GM06990 (cell line): ENCODE results near the gene SENP1.

ENCODE experiments used
- DNase-seq: peaks from one replicate; pipeline ENCODE4 v3.0.0-alpha.2; 2011; ENCODE audit not compliant: insufficient read length; ENCODE audit errors: extremely low read depth
- H3K27me3 ChIP-seq: replicated peaks from 2 replicates; pipeline ENCODE4 v1.6.0; 2011; ENCODE audit warnings: low read length; ENCODE audit not compliant: control insufficient read depth, insufficient read depth
- H3K36me3 ChIP-seq: 2 replicates; pipeline ENCODE4 v1.5.1; 2011; ENCODE audit warnings: low read length; ENCODE audit not compliant: control insufficient read depth, insufficient read depth
- H3K4me3 ChIP-seq: replicated peaks from 2 replicates; pipeline ENCODE4 v1.5.1; 2011; ENCODE audit warnings: low read depth, mild to moderate bottlenecking, control low read depth, low read length
- TF ChIP-seq, protein P1 (sequence below): IDR thresholded peaks from 2 replicates; pipeline ENCODE4 v1.5.1; 2011; ENCODE audit warnings: low read length, control low read depth, mild to moderate bottlenecking, inconsistent platforms; ENCODE audit not compliant: insufficient read depth, poor library complexity, severe bottlenecking

Gene SENP1

DNA sequence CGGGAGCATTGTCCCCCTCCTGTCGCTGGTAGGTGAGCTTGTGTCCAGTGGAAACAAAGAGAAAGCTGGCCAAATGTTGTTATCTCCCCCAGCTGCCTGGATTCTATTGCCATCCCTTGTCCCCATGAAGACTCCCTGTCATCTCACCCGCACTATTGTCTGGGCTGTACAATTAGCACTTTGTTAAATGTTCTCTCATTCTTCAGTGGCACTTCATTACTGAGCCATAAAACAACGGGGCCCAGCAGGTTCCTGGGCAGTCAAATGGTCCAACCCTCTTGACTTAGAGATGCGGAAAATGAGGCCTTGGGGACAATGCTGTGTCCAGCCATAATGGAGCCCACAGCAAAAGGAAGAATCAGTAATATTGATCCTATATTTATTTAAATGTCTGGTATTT, 88.4 kb downstream of the SENP1 start:
- Histone ChIP-seq H3K27me3 (peaks cover 1% of the 10 kb centered on the region), H3K36me3 (no peaks in the 10 kb centered on the region), H3K4me3 (no peak overlapping the region)
- TF ChIP-seq, protein P1, sequence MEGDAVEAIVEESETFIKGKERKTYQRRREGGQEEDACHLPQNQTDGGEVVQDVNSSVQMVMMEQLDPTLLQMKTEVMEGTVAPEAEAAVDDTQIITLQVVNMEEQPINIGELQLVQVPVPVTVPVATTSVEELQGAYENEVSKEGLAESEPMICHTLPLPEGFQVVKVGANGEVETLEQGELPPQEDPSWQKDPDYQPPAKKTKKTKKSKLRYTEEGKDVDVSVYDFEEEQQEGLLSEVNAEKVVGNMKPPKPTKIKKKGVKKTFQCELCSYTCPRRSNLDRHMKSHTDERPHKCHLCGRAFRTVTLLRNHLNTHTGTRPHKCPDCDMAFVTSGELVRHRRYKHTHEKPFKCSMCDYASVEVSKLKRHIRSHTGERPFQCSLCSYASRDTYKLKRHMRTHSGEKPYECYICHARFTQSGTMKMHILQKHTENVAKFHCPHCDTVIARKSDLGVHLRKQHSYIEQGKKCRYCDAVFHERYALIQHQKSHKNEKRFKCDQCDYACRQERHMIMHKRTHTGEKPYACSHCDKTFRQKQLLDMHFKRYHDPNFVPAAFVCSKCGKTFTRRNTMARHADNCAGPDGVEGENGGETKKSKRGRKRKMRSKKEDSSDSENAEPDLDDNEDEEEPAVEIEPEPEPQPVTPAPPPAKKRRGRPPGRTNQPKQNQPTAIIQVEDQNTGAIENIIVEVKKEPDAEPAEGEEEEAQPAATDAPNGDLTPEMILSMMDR: no peak
- DNase-seq: no peak

DNA sequence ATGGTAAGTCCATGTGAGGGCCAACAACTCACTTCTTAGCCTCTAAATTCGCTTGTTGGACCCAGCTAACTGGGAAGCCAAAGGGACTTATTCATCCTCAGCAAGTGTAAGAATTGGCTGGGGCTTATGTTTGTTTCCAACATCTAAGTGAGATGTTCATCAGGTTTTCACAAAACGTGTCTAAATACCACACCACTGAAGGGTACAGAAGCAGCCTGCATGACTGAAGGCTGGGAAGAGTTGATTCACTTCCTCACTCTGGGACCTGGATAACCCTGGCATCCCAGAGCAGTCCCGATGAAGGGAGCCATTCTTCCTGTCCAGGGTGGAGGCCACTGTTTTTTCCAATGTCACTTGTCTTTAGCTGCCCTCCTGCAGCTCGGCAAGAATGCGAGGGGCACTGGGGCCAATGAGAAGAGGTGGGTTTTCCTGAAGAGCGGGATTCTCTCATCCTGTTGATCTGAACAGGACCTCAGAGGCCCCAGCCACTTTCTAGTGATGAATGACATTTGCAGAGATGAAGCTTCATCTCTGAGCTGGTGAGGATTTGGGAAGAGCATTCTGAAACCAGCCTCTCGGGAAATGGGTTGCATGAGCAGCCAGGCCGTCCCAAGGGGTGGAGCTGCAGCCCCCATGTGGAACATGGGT, 89.4 kb downstream of the SENP1 start:
- no peaks in the 10 kb centered on the region for H3K36me3 ChIP-seq
- no peak for DNase-seq
- peaks cover 1% of the 10 kb centered on the region for H3K27me3 ChIP-seq
- no peak overlapping the region for H3K4me3 ChIP-seq
- TF ChIP-seq, protein P1: no peak

DNA sequence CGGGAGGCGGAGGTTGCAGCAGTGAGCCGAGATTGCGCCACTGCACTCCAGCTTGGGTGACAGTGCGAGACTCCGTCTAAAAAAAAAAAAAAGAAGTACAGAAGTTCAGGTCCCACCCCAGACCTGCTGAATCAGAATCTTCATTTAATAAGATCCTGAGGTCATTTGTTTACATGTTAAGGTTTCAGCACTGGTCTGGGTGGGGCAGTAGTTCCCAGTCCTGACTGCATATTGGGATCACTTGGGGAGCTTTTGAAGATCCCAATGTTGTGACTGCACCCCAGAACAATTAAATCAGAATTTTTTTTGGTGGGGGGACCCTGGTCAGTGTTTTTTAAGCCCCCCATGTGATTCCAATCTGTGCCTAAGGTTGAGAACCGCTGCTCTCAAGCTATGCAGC, 89.9 kb downstream of the SENP1 start:
- H3K36me3 ChIP-seq: no peaks in the 10 kb centered on the region
- H3K27me3 ChIP-seq: peaks cover 1% of the 10 kb centered on the region
- DNase-seq: no peak
- TF ChIP-seq, protein P1: no peak
- H3K4me3 ChIP-seq: no peak overlapping the region

DNA sequence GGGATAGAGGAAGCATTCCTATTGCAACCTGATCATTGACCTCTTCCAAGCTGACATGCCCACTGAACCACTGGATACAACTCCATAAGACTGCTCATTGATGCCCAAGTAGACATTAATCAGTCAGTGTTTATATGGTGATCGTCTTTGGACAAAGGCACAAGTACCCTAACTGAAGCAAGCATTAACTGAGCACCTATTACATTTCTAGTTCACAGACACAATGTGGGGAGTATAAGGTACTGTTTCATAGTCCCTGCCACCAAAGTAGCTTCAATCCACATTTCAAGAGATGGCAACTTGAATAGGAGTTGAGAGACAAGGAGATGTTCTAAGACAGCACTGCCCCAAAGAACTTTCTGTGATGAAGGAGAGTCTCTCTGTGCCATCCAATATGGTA, 90.8 kb downstream of the SENP1 start:
- H3K27me3 ChIP-seq: peaks cover 1% of the 10 kb centered on the region
- TF ChIP-seq, protein P1: no peak
- H3K36me3 ChIP-seq: no peaks in the 10 kb centered on the region
- no peak for DNase-seq
- H3K4me3 ChIP-seq: no peak overlapping the region

DNA sequence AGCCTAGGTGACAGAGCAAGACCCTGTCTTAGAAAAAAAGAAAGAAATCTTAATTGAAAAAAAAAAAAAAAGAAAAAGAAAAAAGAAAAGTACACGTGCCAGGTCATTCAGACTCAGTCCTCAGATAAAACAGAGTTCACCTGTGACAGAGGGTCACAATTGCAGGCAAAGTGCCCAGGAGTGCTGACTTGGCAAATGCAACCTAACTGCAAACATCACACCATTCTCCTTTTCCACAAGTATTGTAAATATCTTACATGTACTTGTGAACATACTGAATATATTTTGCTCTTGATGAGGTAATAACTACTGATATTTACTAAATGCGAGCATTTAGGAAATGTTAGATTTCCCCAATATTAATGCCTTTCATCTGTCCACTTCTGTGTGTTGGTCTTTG, 92.6 kb downstream of the SENP1 start:
- H3K36me3 ChIP-seq: no peaks in the 10 kb centered on the region
- H3K27me3 ChIP-seq: peaks cover 3% of the 10 kb centered on the region
- TF ChIP-seq, protein P1: no peak
- DNase-seq: no peak
- H3K4me3 ChIP-seq: no peak overlapping the region

DNA sequence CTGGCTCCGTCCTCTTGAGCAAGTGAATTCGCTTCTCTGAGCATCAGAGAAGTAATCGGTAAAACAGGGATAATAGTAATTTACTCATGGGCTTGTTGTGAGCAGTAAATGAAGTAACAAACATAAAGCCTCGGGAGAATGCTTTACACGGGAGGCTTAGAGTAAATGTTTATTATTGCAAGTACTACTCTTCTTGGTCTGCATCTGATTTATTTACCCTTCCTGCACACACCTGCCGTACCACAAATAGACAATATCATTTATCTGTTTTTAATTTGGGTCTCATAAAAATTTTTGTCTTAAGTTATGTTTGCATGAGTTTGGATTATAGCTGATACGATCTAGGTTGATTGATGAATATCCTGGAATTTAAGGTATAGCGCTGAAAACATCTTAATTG, 93.8 kb downstream of the SENP1 start:
- Histone ChIP-seq H3K36me3 (no peaks in the 10 kb centered on the region), H3K4me3 (no peak overlapping the region), H3K27me3 (peaks cover 3% of the 10 kb centered on the region)
- TF ChIP-seq, protein P1: no peak
- no peak for DNase-seq
